NCI-H2029 treated with DMSO at 0.1 percent for 48 hours (cell line): Measurements from ENCODE around the gene NHSL2.
"Not testable (repeated sequence)": the region's sequence is repeated elsewhere in the genome, so short reads cannot be mapped to it uniquely, and the experiment has no call there.

Experiments used
- DNase-seq: peaks from one replicate; lab custom pipeline; 2025; lab: John Stamatoyannopoulos, UW

The NHSL2 gene

GRCh38 chrX:72043636-72044035 lies 133.0 kb downstream of the NHSL2 start:
- DNase-seq = no peak

- DNase-seq = no peak
Measured at GRCh38 chrX:72045141-72045540, 134.5 kb downstream of the NHSL2 start.

GRCh38 chrX:72045552-72046277 lies 135.1 kb downstream of the NHSL2 start:
- no peak for DNase-seq

- DNase-seq = no peak
Measured at GRCh38 chrX:72046447-72046846, 135.8 kb downstream of the NHSL2 start.

- no peak for DNase-seq
Measured at GRCh38 chrX:72048510-72049455, 138.1 kb downstream of the NHSL2 start.

GRCh38 chrX:72050011-72050410 lies 139.4 kb downstream of the NHSL2 start:
- DNase-seq = no peak

- no peak for DNase-seq
Measured at GRCh38 chrX:72051589-72051988, 140.9 kb downstream of the NHSL2 start.

GRCh38 chrX:72052415-72053090 lies 141.9 kb downstream of the NHSL2 start:
- no peak for DNase-seq

GRCh38 chrX:72053508-72053907 lies 142.9 kb downstream of the NHSL2 start:
- DNase-seq = no peak

- no peak for DNase-seq
Measured at GRCh38 chrX:72054779-72055489, 144.3 kb downstream of the NHSL2 start.

GRCh38 chrX:72057331-72057730 lies 146.7 kb downstream of the NHSL2 start:
- no peak for DNase-seq

GRCh38 chrX:72057849-72058248 lies 147.2 kb downstream of the NHSL2 start:
- DNase-seq = no peak

GRCh38 chrX:72058346-72058745 lies 147.7 kb downstream of the NHSL2 start:
- DNase-seq = not testable (repeated sequence)

- DNase-seq = no peak
Measured at GRCh38 chrX:72060196-72060920, 149.7 kb downstream of the NHSL2 start.

GRCh38 chrX:72060921-72061490 lies 150.4 kb downstream of the NHSL2 start:
- no peak for DNase-seq

- no peak for DNase-seq
Measured at GRCh38 chrX:72062916-72063315, 152.3 kb downstream of the NHSL2 start.

- no peak for DNase-seq
Measured at GRCh38 chrX:72069350-72070160, 158.9 kb downstream of the NHSL2 start.

- DNase-seq = no peak
Measured at GRCh38 chrX:72071213-72071612, 160.6 kb downstream of the NHSL2 start.

- no peak for DNase-seq
Measured at GRCh38 chrX:72073633-72074032, 163.0 kb downstream of the NHSL2 start.

GRCh38 chrX:72078411-72078810 lies 167.8 kb downstream of the NHSL2 start:
- DNase-seq = no peak
